Hepatocyte (in vitro differentiated cells): ENCODE results near the gene CDH12. TPM values are rescaled to one million over a fixed set of nuclear protein-coding genes. Genes with fewer than 3 reads are reported as not detected.

ENCODE experiments used
- DNase-seq: peaks from one replicate; pipeline ENCODE4 v3.0.0-alpha.2; 2016; ENCODE audit warnings: low spot score
- H2AFZ ChIP-seq: fragments of 200-600 bp; sonication (generic); 2 replicates; pipeline ENCODE4 v1.6.0; 2016; ENCODE audit warnings: antibody characterized with exemption, mild to moderate bottlenecking
- H3K27ac ChIP-seq: fragments of 200-600 bp; sonication (generic); 2 replicates; pipeline ENCODE4 v1.5.1; 2016; ENCODE audit warnings: mild to moderate bottlenecking
- H3K27me3 ChIP-seq: fragments of 200-600 bp; sonication (generic); 2 replicates; pipeline ENCODE4 v1.6.1; 2016
- H3K36me3 ChIP-seq: fragments of 200-600 bp; sonication (generic); replicated peaks from 2 replicates; pipeline ENCODE4 v1.5.1; 2016; ENCODE audit warnings: low read depth; ENCODE audit not compliant: insufficient read depth
- H3K4me1 ChIP-seq: fragments of 200-600 bp; sonication (generic); 2 replicates; pipeline ENCODE4 v1.5.1; 2016; ENCODE audit warnings: mild to moderate bottlenecking, moderate library complexity; ENCODE audit not compliant: insufficient read depth
- H3K4me2 ChIP-seq: fragments of 200-600 bp; sonication (generic); 2 replicates; pipeline ENCODE4 v1.6.0; 2016
- H3K4me3 ChIP-seq: fragments of 200-600 bp; sonication (generic); 2 replicates; pipeline ENCODE4 v1.5.1; 2016; ENCODE audit warnings: mild to moderate bottlenecking
- H3K79me2 ChIP-seq: fragments of 200-600 bp; sonication (generic); 2 replicates; pipeline ENCODE4 v1.6.0; 2017; ENCODE audit warnings: mild to moderate bottlenecking
- H3K9me2 ChIP-seq: fragments of 200-600 bp; sonication (generic); replicated peaks from 2 replicates; pipeline ENCODE4 v1.6.0; 2017; ENCODE audit warnings: mild to moderate bottlenecking; ENCODE audit not compliant: insufficient read depth
- H3K9me3 ChIP-seq: fragments of 200-600 bp; sonication (generic); 2 replicates; pipeline ENCODE4 v1.5.1; 2016; ENCODE audit warnings: low read depth, mild to moderate bottlenecking
- H4K20me1 ChIP-seq: fragments of 200-600 bp; sonication (generic); 2 replicates; pipeline ENCODE4 v1.6.0; 2016; ENCODE audit warnings: mild to moderate bottlenecking; ENCODE audit not compliant: insufficient read depth, poor library complexity, severe bottlenecking
- EZH2 ChIP-seq: fragments of 200-600 bp; sonication (generic); IDR thresholded peaks from 2 replicates; pipeline ENCODE4 v1.6.1; 2016; ENCODE audit warnings: antibody characterized with exemption, mild to moderate bottlenecking, borderline replicate concordance
- EZH2phosphoT487 ChIP-seq: fragments of 200-600 bp; sonication (generic); IDR thresholded peaks from one replicate; pipeline ENCODE4 v1.6.1; 2018; ENCODE audit warnings: antibody characterized with exemption, mild to moderate bottlenecking, low read depth, moderate library complexity; ENCODE audit not compliant: unreplicated experiment, severe bottlenecking
- WGBS: methylation state at CpG from one replicate; pipeline ENCODE4 v1.1.6; 2016; ENCODE audit warnings: low lambda C conversion rate; ENCODE audit errors: missing lambda C conversion rate; 5-methylcytosine and 5-hydroxymethylcytosine counted together
- polyA plus RNA-seq: library from polyadenylated mRNA; unstranded; fragments of >200 nt; fragmentation: Nextera tagmentation; extraction: Ambion mirVana; gene quantifications from 2 replicates; pipeline ENCODE4 v1.2.1, GENCODE V29; 2016
- total RNA-seq: library from RNA; depleted of rRNA; stranded (reverse); fragments of >200 nt; gene quantifications from 2 replicates; pipeline ENCODE4 v1.2.3, GENCODE V29; 2014
- TF ChIP-seq, protein P1 (sequence below): fragments of 200-600 bp; sonication (generic); IDR thresholded peaks from 2 replicates; pipeline ENCODE4 v1.5.1; 2016; ENCODE audit warnings: antibody characterized with exemption, mild to moderate bottlenecking; ENCODE audit not compliant: poor library complexity

Gene CDH12
- total and polyA plus RNA-seq, 2 experiments from 2014 or later = 15.4 to 44.5 TPM

DNA sequence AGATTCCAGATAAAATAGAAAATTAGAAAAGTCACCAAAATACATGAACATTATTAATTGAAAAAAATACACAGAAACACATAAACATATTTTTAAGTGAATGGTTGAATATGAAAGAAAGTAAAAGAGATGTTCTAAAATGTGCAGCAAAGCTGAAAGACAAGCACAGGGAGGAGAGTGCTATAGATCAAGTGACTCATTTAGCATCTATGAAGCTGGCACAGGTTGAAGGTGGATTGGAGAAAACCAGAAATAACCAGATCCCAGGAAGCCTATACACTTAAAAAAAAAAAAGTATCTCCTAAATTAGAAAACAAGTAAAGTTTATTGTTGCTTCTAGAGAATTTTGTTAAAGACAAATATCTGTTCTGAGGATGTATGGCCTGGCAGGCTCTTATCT is 338.9 kb downstream of the CDH12 start:
- H3K4me1 ChIP-seq = no peaks in the 10 kb centered on the region
- no peak overlapping the region for H2AFZ ChIP-seq
- no peak overlapping the region for H3K4me2 ChIP-seq
- H3K9me2 ChIP-seq = no peaks in the 10 kb centered on the region
- no peak for DNase-seq
- H3K79me2 ChIP-seq = no peaks in the 10 kb centered on the region
- TF ChIP-seq, protein P1, sequence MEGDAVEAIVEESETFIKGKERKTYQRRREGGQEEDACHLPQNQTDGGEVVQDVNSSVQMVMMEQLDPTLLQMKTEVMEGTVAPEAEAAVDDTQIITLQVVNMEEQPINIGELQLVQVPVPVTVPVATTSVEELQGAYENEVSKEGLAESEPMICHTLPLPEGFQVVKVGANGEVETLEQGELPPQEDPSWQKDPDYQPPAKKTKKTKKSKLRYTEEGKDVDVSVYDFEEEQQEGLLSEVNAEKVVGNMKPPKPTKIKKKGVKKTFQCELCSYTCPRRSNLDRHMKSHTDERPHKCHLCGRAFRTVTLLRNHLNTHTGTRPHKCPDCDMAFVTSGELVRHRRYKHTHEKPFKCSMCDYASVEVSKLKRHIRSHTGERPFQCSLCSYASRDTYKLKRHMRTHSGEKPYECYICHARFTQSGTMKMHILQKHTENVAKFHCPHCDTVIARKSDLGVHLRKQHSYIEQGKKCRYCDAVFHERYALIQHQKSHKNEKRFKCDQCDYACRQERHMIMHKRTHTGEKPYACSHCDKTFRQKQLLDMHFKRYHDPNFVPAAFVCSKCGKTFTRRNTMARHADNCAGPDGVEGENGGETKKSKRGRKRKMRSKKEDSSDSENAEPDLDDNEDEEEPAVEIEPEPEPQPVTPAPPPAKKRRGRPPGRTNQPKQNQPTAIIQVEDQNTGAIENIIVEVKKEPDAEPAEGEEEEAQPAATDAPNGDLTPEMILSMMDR = no peak
- TF ChIP-seq EZH2phosphoT487 (no peak), EZH2 (no peak)
- no peak overlapping the region for H3K4me3 ChIP-seq
- H3K27ac ChIP-seq = no peak overlapping the region
- no peaks in the 10 kb centered on the region for H3K9me3 ChIP-seq
- H3K27me3 ChIP-seq = no peaks in the 10 kb centered on the region
- H4K20me1 ChIP-seq = no peaks in the 10 kb centered on the region
- H3K36me3 ChIP-seq = no peaks in the 10 kb centered on the region

DNA sequence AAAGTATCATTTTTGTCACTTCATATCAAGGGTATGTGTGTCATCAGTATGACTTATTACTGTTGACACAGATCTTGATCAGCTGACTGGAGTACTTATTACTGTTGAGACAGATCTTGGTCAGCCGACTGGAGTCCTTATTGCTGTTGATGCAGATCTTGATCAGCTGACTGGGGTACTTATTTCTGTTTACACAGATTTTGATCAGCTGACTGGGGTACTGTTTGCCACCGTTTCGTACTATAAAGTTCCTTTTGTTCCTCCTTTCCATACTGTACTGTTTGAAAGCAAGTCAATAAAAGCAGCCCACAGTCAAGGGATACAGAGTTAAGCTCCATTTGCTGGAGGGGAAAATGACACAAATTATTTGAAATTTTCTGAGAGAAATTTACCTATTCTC is 347.3 kb downstream of the CDH12 start:
- no peaks in the 10 kb centered on the region for H3K27me3 ChIP-seq
- 55% methylated on average over 3 of the region's 3 CpGs for WGBS
- H4K20me1 ChIP-seq = no peaks in the 10 kb centered on the region
- TF ChIP-seq EZH2phosphoT487 = no peak
- TF ChIP-seq, protein P1 = no peak
- TF ChIP-seq EZH2 = no peak
- H3K4me2 ChIP-seq = no peak overlapping the region
- H3K79me2 ChIP-seq = no peaks in the 10 kb centered on the region
- no peak overlapping the region for H3K4me3 ChIP-seq
- no peak overlapping the region for H2AFZ ChIP-seq
- H3K4me1 ChIP-seq = no peaks in the 10 kb centered on the region
- no peak overlapping the region for H3K27ac ChIP-seq
- no peaks in the 10 kb centered on the region for H3K36me3 ChIP-seq
- H3K9me3 ChIP-seq = no peaks in the 10 kb centered on the region
- H3K9me2 ChIP-seq = no peaks in the 10 kb centered on the region
- no peak for DNase-seq

DNA sequence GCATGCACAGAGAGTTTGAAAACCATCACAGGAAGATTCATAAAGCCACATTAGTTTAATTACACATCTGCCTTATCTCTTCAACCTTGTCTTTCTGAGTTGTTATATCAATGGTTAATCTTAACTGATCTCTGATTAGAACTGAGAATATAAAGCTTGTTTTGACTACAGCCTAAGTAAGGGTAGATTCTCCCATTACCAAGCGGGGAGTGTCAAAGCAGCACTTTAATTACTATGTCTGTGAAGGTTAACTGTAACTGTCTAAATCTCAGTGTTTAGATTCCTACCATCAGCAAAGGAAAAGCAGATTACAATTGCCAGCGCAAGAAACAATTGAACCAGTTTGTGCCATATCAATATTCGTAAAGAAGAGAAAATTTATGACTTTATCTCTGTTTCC is 348.7 kb downstream of the CDH12 start:
- WGBS = 69% methylated on average over 3 of the region's 3 CpGs
- no peaks in the 10 kb centered on the region for H3K27me3 ChIP-seq
- H4K20me1 ChIP-seq = no peaks in the 10 kb centered on the region
- no peak overlapping the region for H2AFZ ChIP-seq
- DNase-seq = no peak
- no peaks in the 10 kb centered on the region for H3K36me3 ChIP-seq
- no peak overlapping the region for H3K4me3 ChIP-seq
- no peaks in the 10 kb centered on the region for H3K4me1 ChIP-seq
- H3K9me2 ChIP-seq = no peaks in the 10 kb centered on the region
- no peak overlapping the region for H3K4me2 ChIP-seq
- H3K27ac ChIP-seq = no peak overlapping the region
- H3K9me3 ChIP-seq = no peaks in the 10 kb centered on the region
- TF ChIP-seq EZH2 (no peak), EZH2phosphoT487 (no peak)
- TF ChIP-seq, protein P1 = no peak
- no peaks in the 10 kb centered on the region for H3K79me2 ChIP-seq

DNA sequence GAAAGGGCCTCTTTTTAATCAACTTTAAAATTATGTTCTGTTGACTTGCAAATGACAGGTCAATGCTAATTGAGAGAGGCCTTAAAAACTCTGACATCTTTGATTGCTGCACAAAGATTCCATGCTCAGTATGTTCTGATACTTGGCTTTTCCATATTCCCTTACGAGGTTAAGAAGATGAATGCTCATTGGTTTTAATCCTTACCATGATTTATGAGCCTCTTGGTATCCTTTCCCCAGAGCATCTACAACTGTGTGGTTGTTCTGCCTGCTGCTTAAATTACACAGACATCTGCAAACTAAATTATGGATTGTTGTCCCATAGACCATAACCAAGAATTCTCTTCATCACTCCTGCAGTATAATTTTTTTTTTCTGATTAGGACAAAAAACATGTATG is 352.6 kb downstream of the CDH12 start:
- H3K4me3 ChIP-seq = no peak overlapping the region
- 91% methylated on average over 1 of the region's 1 CpG for WGBS
- no peak for TF ChIP-seq EZH2
- no peak for TF ChIP-seq EZH2phosphoT487
- TF ChIP-seq, protein P1 = no peak
- H3K4me2 ChIP-seq = no peak overlapping the region
- no peak overlapping the region for H3K27ac ChIP-seq
- H2AFZ ChIP-seq = no peak overlapping the region
- no peaks in the 10 kb centered on the region for H3K79me2 ChIP-seq
- H3K27me3 ChIP-seq = no peaks in the 10 kb centered on the region
- H3K9me3 ChIP-seq = no peaks in the 10 kb centered on the region
- H3K4me1 ChIP-seq = no peaks in the 10 kb centered on the region
- H3K36me3 ChIP-seq = no peaks in the 10 kb centered on the region
- no peaks in the 10 kb centered on the region for H3K9me2 ChIP-seq
- H4K20me1 ChIP-seq = no peaks in the 10 kb centered on the region
- DNase-seq = no peak
